ENCODE data around the gene MAP6D1. TPM values are rescaled to one million over a fixed set of nuclear protein-coding genes. Genes with fewer than 3 reads are reported as not detected.
A peak's percentile ranks its signal among the peaks of the same experiment; 100 is the strongest.

MAP6D1 gene
- total RNA-seq, 2 experiments from 2014 or later = 1.6 to 2.7 TPM

- Mint-ChIP-seq H3K36me3 (peaks cover 4% of the 10 kb centered on the region), H3K4me3 (no peak overlapping the region), H3K27me3 (no peaks in the 10 kb centered on the region), H3K4me1 (peaks cover 17% of the 10 kb centered on the region), H3K27ac (no peak overlapping the region), H3K9me3 (no peaks in the 10 kb centered on the region)
- no peak for ATAC-seq (ENCODE audit: low read depth)
- POLR2A ChIA-PET = no interaction called here
- DNase-seq = no peak
Measured at GRCh38 chr3:183818041-183818620, 7.2 kb downstream of the MAP6D1 start.

- Mint-ChIP-seq H3K4me3 (no peak overlapping the region), H3K4me1 (peaks cover 17% of the 10 kb centered on the region), H3K27me3 (no peaks in the 10 kb centered on the region), H3K9me3 (no peaks in the 10 kb centered on the region), H3K36me3 (peaks cover 6% of the 10 kb centered on the region), H3K27ac (no peak overlapping the region)
- POLR2A ChIA-PET = no interaction called here
- no peak for ATAC-seq (ENCODE audit: low read depth)
- DNase-seq = no peak
Measured at GRCh38 chr3:183817639-183818038, 7.7 kb downstream of the MAP6D1 start.

GRCh38 chr3:183816681-183817510, 8.5 kb downstream of the MAP6D1 start:
- no peak for DNase-seq
- Mint-ChIP-seq H3K27me3 (no peaks in the 10 kb centered on the region), H3K4me3 (no peak overlapping the region), H3K27ac (no peak overlapping the region), H3K36me3 (peaks cover 4% of the 10 kb centered on the region), H3K9me3 (no peaks in the 10 kb centered on the region), H3K4me1 (peaks cover 17% of the 10 kb centered on the region)
- POLR2A ChIA-PET = interaction anchor here (1.4 to 1.5 kb wide), 2 partner anchors 9 to 68 kb away, joined by 3 to 5 read pairs; partner anchors contain the start of gene PARL
- no peak for ATAC-seq (ENCODE audit: low read depth)

GRCh38 chr3:183815951-183816475, 9.4 kb downstream of the MAP6D1 start:
- Mint-ChIP-seq H3K4me1 (peaks cover 17% of the 10 kb centered on the region), H3K36me3 (peaks cover 4% of the 10 kb centered on the region)
- POLR2A ChIA-PET = interaction anchor here (1.2 to 1.5 kb wide), 3 partner anchors 10 to 69 kb away, joined by 3 to 5 read pairs (median 4); partner anchors contain the start of gene PARL

GRCh38 chr3:183815563-183815940, 9.8 kb downstream of the MAP6D1 start:
- no peaks in the 10 kb centered on the region for H3K27me3 Mint-ChIP-seq
- peaks cover 4% of the 10 kb centered on the region for H3K36me3 Mint-ChIP-seq
- POLR2A ChIA-PET = interaction anchor here (0.9 to 1.5 kb wide), 4 partner anchors 10 to 118 kb away, joined by 3 to 5 read pairs (median 4); partner anchors contain the start of genes PARL and YEATS2
- DNase-seq (no peak), ATAC-seq (ENCODE audit: low read depth) (peak; percentile 65)
- peak overlapping the region; percentile 75 for H3K27ac Mint-ChIP-seq
- H3K9me3 Mint-ChIP-seq = no peaks in the 10 kb centered on the region
- peak overlapping the region; percentile 29 for H3K4me3 Mint-ChIP-seq
- peaks cover 17% of the 10 kb centered on the region for H3K4me1 Mint-ChIP-seq

More at GRCh38 chr3:183815951-183816475, 9.4 kb downstream of the MAP6D1 start:
- H3K27ac Mint-ChIP-seq = peak overlapping the region; percentile 75
- DNase-seq (no peak), ATAC-seq (ENCODE audit: low read depth) (no peak)
- no peaks in the 10 kb centered on the region for H3K9me3 Mint-ChIP-seq
- no peaks in the 10 kb centered on the region for H3K27me3 Mint-ChIP-seq
- H3K4me3 Mint-ChIP-seq = peak overlapping the region; percentile 29

- Mint-ChIP-seq H3K36me3 (peaks cover 7% of the 10 kb centered on the region), H3K9me3 (no peaks in the 10 kb centered on the region), H3K4me3 (no peak overlapping the region), H3K4me1 (peaks cover 17% of the 10 kb centered on the region), H3K27ac (peak overlapping the region; percentile 75), H3K27me3 (no peaks in the 10 kb centered on the region)
- no peak for ATAC-seq (ENCODE audit: low read depth)
- no peak for DNase-seq
- POLR2A ChIA-PET = interaction anchor here (0.7 to 1.7 kb wide), 2 partner anchors 9 to 18 kb away, joined by 3 to 7 read pairs; no protein-coding TSS in a partner anchor
Measured at GRCh38 chr3:183814240-183814639, 11.1 kb downstream of the MAP6D1 start.

GRCh38 chr3:183812761-183813445, 12.5 kb downstream of the MAP6D1 start:
- H3K36me3 Mint-ChIP-seq = peaks cover 12% of the 10 kb centered on the region
- no peak for DNase-seq
- no peak for ATAC-seq (ENCODE audit: low read depth)
- no peaks in the 10 kb centered on the region for H3K9me3 Mint-ChIP-seq
- POLR2A ChIA-PET = interaction anchor here (0.6 to 1.7 kb wide), 2 partner anchors 10 to 23 kb away, joined by 3 to 7 read pairs; no protein-coding TSS in a partner anchor
- peak overlapping the region; percentile 16 for H3K27ac Mint-ChIP-seq
- no peak overlapping the region for H3K4me3 Mint-ChIP-seq
- peaks cover 17% of the 10 kb centered on the region for H3K4me1 Mint-ChIP-seq
- H3K27me3 Mint-ChIP-seq = no peaks in the 10 kb centered on the region

- Mint-ChIP-seq H3K27me3 (no peaks in the 10 kb centered on the region), H3K4me1 (peaks cover 16% of the 10 kb centered on the region), H3K36me3 (peaks cover 20% of the 10 kb centered on the region), H3K4me3 (no peak overlapping the region), H3K9me3 (no peaks in the 10 kb centered on the region), H3K27ac (peak overlapping the region; percentile 2)
- DNase-seq (no peak), ATAC-seq (ENCODE audit: low read depth) (no peak)
- POLR2A ChIA-PET = no interaction called here
Measured at GRCh38 chr3:183811638-183812037, 13.7 kb downstream of the MAP6D1 start.

GRCh38 chr3:183810643-183811594, 14.5 kb downstream of the MAP6D1 start:
- DNase-seq = no peak
- Mint-ChIP-seq H3K27me3 (no peaks in the 10 kb centered on the region), H3K9me3 (no peaks in the 10 kb centered on the region), H3K4me3 (no peak overlapping the region), H3K36me3 (peaks cover 20% of the 10 kb centered on the region), H3K4me1 (peaks cover 11% of the 10 kb centered on the region), H3K27ac (peak overlapping the region; percentile 2)
- POLR2A ChIA-PET = no interaction called here
- ATAC-seq (ENCODE audit: low read depth) = no peak

- Mint-ChIP-seq H3K4me3 (no peak overlapping the region), H3K27me3 (no peaks in the 10 kb centered on the region), H3K36me3 (peaks cover 22% of the 10 kb centered on the region), H3K4me1 (peaks cover 1% of the 10 kb centered on the region), H3K9me3 (no peaks in the 10 kb centered on the region), H3K27ac (no peak overlapping the region)
- POLR2A ChIA-PET = no interaction called here
- no peak for ATAC-seq (ENCODE audit: low read depth)
- DNase-seq = no peak
Measured at GRCh38 chr3:183809270-183809669, 16.1 kb downstream of the MAP6D1 start.

- H3K9me3 Mint-ChIP-seq = no peaks in the 10 kb centered on the region
- no peak overlapping the region for H3K27ac Mint-ChIP-seq
- H3K36me3 Mint-ChIP-seq = peaks cover 24% of the 10 kb centered on the region
- H3K4me1 Mint-ChIP-seq = no peaks in the 10 kb centered on the region
- no peaks in the 10 kb centered on the region for H3K27me3 Mint-ChIP-seq
- DNase-seq (no peak), ATAC-seq (ENCODE audit: low read depth) (no peak)
- POLR2A ChIA-PET = no interaction called here
- H3K4me3 Mint-ChIP-seq = no peak overlapping the region
Measured at GRCh38 chr3:183808355-183808754, 17.0 kb downstream of the MAP6D1 start.

- Mint-ChIP-seq H3K27me3 (no peaks in the 10 kb centered on the region), H3K4me1 (no peaks in the 10 kb centered on the region), H3K4me3 (no peak overlapping the region), H3K9me3 (no peaks in the 10 kb centered on the region), H3K36me3 (peaks cover 25% of the 10 kb centered on the region), H3K27ac (no peak overlapping the region)
- no peak for DNase-seq
- POLR2A ChIA-PET = no interaction called here
- no peak for ATAC-seq (ENCODE audit: low read depth)
Measured at GRCh38 chr3:183807881-183808280, 17.5 kb downstream of the MAP6D1 start.
